Lung (tissue), 12 donors: ENCODE results near the gene CLIC4. TPM values are rescaled to one million over a fixed set of nuclear protein-coding genes. Genes with fewer than 3 reads are reported as not detected.
A peak's percentile ranks its signal among the peaks of the same experiment; 100 is the strongest.
"Not testable (repeated sequence)": the region's sequence is repeated elsewhere in the genome, so short reads cannot be mapped to it uniquely, and the experiment has no call there.

Experiments used
- ATAC-seq: fragments of 200-7000 bp; cut with Tn5 transposase; one replicate; pipeline ENCODE4 v1.9.1; 2020; ENCODE audit warnings: moderate number of reproducible peaks; ENCODE audit not compliant: insufficient read depth, low FRiP score
- DNase-seq, 3 donors: peaks; one replicate each; pipeline ENCODE4 v3.0.0-alpha.2; 2013 to 2017
- H3K27ac ChIP-seq, 2 donors: one replicate each; pipeline ENCODE4 v1.5.1; 2013; ENCODE audit warnings: mild to moderate bottlenecking in 2 of 2, moderate library complexity in 2 of 2, control low read depth in 1 of 2, inconsistent platforms in 1 of 2, low read depth in 1 of 2, low read length in 1 of 2
- H3K27me3 ChIP-seq, 3 donors: one replicate each; pipeline ENCODE4 v1.5.1; 2013; ENCODE audit warnings: low read length in 2 of 3; ENCODE audit not compliant: control insufficient read depth in 3 of 3, insufficient read depth in 3 of 3
- H3K36me3 ChIP-seq, 4 donors: one replicate each; pipeline ENCODE4 v1.5.1; 2013; ENCODE audit warnings: low read length in 4 of 4, mild to moderate bottlenecking in 1 of 4, moderate library complexity in 1 of 4; ENCODE audit not compliant: control insufficient read depth in 4 of 4, insufficient read depth in 4 of 4
- H3K4me1 ChIP-seq, 5 donors: one replicate each; pipeline ENCODE4 v1.5.1; 2013; ENCODE audit warnings: low read length in 5 of 5, mild to moderate bottlenecking in 2 of 5, moderate library complexity in 1 of 5; ENCODE audit not compliant: control insufficient read depth in 5 of 5, insufficient read depth in 5 of 5
- H3K4me3 ChIP-seq: one replicate; pipeline ENCODE4 v1.5.1; 2013; ENCODE audit warnings: mild to moderate bottlenecking, control low read depth, moderate library complexity
- H3K9ac ChIP-seq, 2 donors: one replicate each; pipeline ENCODE4 v1.5.1; 2013; ENCODE audit warnings: low read length in 2 of 2, control low read depth in 1 of 2; ENCODE audit not compliant: insufficient read depth in 1 of 2
- H3K9me3 ChIP-seq, 4 donors: one replicate each; pipeline ENCODE4 v1.5.1; 2013; ENCODE audit warnings: low read length in 3 of 4, mild to moderate bottlenecking in 1 of 4, moderate library complexity in 1 of 4; ENCODE audit not compliant: control insufficient read depth in 4 of 4, insufficient read depth in 3 of 4
- WGBS, 2 donors: extraction: QIAGEN DNeasy Blood & Tissue Kit; methylation state at CpG; one replicate each; pipeline ENCODE4 v1.1.7; 2013; 5-methylcytosine and 5-hydroxymethylcytosine counted together
- polyA plus RNA-seq, 2 donors: library from polyadenylated mRNA; stranded (reverse); fragments of 200-250 nt; gene quantifications; one replicate each; pipeline ENCODE4 v1.2.1, GENCODE V29; 2013
- total RNA-seq, 2 donors: library from RNA; depleted of rRNA in 1 of 2; stranded (reverse); fragments of >200 nt in 1 of 2; gene quantifications; one replicate each; pipeline ENCODE4 v1.2.1, GENCODE V29; 2014 to 2021
- TF ChIP-seq, protein P1 (sequence below): IDR thresholded peaks from 2 replicates; pipeline ENCODE4 v1.5.1; 2012; ENCODE audit warnings: mild to moderate bottlenecking; ENCODE audit errors: control extremely low read depth, extremely low read depth
- donor health status: control.
- donor health status: control.
- donor health status: Bipolar disorder and iron deficiency.
- donor health status: healthy.
- donor health status: DM: yes; HTN: yes; CAD: no.

Gene CLIC4
- total and polyA plus RNA-seq, 4 donors: 52.0 to 236 (median 166) TPM

DNA sequence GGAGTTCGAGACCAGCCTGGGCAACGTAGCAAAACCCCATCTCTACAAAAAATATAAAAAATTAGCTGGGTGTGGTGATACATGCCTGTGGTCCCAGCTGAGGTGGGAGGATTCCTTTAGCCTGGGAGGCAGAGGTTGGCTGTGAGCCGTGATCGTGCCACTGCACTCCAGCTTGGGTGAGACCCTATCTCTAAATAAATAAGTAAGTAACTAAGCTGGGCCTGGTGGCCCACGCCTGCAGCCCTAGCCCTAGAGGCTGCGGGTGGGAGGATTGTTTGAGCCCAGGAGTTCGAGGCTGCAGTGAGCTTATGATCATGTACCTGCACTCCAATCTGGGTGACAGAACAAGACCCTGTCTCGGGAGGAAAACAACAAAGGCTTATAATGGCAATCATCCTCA is 4.6 kb downstream of the CLIC4 start:
- no peak overlapping the region for H3K4me3 ChIP-seq
- H3K9me3 ChIP-seq: no peaks in the 10 kb centered on the region
- no peaks in the 10 kb centered on the region for H3K27me3 ChIP-seq
- no peak for ATAC-seq
- no peak overlapping the region for H3K9ac ChIP-seq
- DNase-seq: no peak
- H3K4me1 ChIP-seq: peaks cover 5 to 33% (median 16%) of the 10 kb centered on the region in 5 donors
- no peak overlapping the region for H3K27ac ChIP-seq
- TF ChIP-seq, protein P1, sequence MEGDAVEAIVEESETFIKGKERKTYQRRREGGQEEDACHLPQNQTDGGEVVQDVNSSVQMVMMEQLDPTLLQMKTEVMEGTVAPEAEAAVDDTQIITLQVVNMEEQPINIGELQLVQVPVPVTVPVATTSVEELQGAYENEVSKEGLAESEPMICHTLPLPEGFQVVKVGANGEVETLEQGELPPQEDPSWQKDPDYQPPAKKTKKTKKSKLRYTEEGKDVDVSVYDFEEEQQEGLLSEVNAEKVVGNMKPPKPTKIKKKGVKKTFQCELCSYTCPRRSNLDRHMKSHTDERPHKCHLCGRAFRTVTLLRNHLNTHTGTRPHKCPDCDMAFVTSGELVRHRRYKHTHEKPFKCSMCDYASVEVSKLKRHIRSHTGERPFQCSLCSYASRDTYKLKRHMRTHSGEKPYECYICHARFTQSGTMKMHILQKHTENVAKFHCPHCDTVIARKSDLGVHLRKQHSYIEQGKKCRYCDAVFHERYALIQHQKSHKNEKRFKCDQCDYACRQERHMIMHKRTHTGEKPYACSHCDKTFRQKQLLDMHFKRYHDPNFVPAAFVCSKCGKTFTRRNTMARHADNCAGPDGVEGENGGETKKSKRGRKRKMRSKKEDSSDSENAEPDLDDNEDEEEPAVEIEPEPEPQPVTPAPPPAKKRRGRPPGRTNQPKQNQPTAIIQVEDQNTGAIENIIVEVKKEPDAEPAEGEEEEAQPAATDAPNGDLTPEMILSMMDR: no peak
- 94% methylated on average over 8 of the region's 8 CpGs for WGBS, 2 donors
- peaks cover 0 to 3% (median 0%) of the 10 kb centered on the region in 4 donors for H3K36me3 ChIP-seq

DNA sequence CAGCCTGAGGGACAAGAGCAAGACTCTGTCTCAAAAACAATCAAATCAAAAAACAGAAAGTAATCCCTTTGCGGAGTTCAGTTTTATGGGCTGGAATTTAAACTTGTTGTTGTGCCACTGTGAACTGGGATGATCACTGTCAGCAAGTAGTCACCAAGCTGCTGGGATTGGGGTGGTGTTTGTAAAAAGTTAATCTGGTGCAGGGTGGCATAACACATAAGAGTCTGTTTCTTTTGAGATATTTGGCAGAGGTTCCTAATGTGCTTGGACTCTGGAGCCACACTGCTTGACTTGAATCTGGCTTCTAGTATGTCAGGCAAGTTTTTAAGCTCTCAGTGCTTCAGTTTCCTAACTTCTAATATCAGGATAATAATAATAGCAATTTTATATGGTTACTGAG is 6.6 kb downstream of the CLIC4 start:
- Histone ChIP-seq H3K9me3 (no peaks in the 10 kb centered on the region), H3K4me1 (peaks cover 4 to 33% (median 15%) of the 10 kb centered on the region in 5 donors), H3K27me3 (no peaks in the 10 kb centered on the region), H3K9ac (peak overlapping the region in 1 of 2 donors; percentile 19), H3K4me3 (no peak overlapping the region), H3K36me3 (peaks cover 0 to 3% (median 0%) of the 10 kb centered on the region in 4 donors), H3K27ac (peak overlapping the region in 1 of 2 donors; percentile 56)
- 86 to 100% methylated on average over 1 of the region's 1 CpG for WGBS, 2 donors
- DNase-seq (peak in 2 of 3 donors; percentile 36 to 56), ATAC-seq (no peak)
- TF ChIP-seq, protein P1: no peak

DNA sequence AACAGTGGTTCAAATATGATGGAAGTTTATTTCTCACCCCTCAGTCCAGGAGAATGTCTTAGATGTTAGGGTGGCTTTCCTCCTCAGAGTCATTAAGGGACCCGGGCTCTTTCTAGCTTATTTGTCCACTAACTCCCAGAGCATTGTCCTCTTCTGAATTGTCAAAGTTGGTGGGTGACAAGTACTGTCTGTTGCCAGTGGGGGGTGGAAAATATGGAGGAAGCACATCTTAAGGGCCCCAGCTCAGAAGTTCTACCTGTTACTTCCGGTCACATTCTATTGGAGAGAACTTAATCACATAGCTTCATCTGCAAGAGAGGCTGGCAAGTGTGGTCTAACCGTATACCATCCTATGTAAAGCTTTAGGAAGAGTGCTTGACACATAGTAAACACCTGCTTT is 7.1 kb downstream of the CLIC4 start:
- no peaks in the 10 kb centered on the region for H3K9me3 ChIP-seq
- TF ChIP-seq, protein P1: no peak
- H3K36me3 ChIP-seq: peaks cover 0 to 3% (median 0%) of the 10 kb centered on the region in 4 donors
- H3K27me3 ChIP-seq: no peaks in the 10 kb centered on the region
- H3K4me3 ChIP-seq: no peak overlapping the region
- peaks cover 4 to 33% (median 12%) of the 10 kb centered on the region in 5 donors for H3K4me1 ChIP-seq
- H3K9ac ChIP-seq: peak overlapping the region in 1 of 2 donors; percentile 19
- DNase-seq (no peak), ATAC-seq (no peak)
- no peak overlapping the region for H3K27ac ChIP-seq
- 71 to 72% methylated on average over 3 of the region's 3 CpGs for WGBS, 2 donors

- H3K9ac ChIP-seq: no peak overlapping the region
Observed at GRCh38 chr1:24754229-24754628, 9.0 kb downstream of the CLIC4 start.

GRCh38 chr1:24755323-24755722 is 10.1 kb downstream of the CLIC4 start:
- DNase-seq, H3K36me3 ChIP-seq, H3K27me3 ChIP-seq, H3K9me3 ChIP-seq, H3K27ac ChIP-seq, H3K9ac ChIP-seq, ATAC-seq, H3K4me3 ChIP-seq: not testable (repeated sequence)
- H3K4me1 ChIP-seq: peaks cover 5 to 27% (median 9%) of the 10 kb centered on the region in 5 donors
- WGBS, 2 donors: 94 to 98% methylated on average over 6 of the region's 6 CpGs

More at GRCh38 chr1:24754229-24754628, 9.0 kb downstream of the CLIC4 start:
- TF ChIP-seq, protein P1: no peak
- no peak for DNase-seq
- no peak for ATAC-seq
- peak overlapping the region in 1 of 2 donors; percentile 46 for H3K27ac ChIP-seq
- no peaks in the 10 kb centered on the region for H3K27me3 ChIP-seq
- peaks cover 0 to 3% (median 0%) of the 10 kb centered on the region in 4 donors for H3K36me3 ChIP-seq
- peaks cover 5 to 29% (median 8%) of the 10 kb centered on the region in 5 donors for H3K4me1 ChIP-seq
- H3K9me3 ChIP-seq: no peaks in the 10 kb centered on the region
- WGBS, 2 donors: 66 to 72% methylated on average over 5 of the region's 5 CpGs
- no peak overlapping the region for H3K4me3 ChIP-seq
